Neuronal stem cell (in vitro differentiated cells): ENCODE measurements around the gene WDR45.
A peak's percentile ranks its signal among the peaks of the same experiment; 100 is the strongest.

Source experiments
- DNase-seq: peaks from one replicate; pipeline ENCODE4 v3.0.0-alpha.2; 2013; ENCODE audit warnings: low spot score
- H2AFZ ChIP-seq: one replicate; pipeline ENCODE4 v1.6.1; 2013; ENCODE audit warnings: mild to moderate bottlenecking, low read length, inconsistent platforms
- H2AK5ac ChIP-seq: 2 replicates; pipeline ENCODE4 v1.6.1; 2013; ENCODE audit warnings: low read depth, mild to moderate bottlenecking, inconsistent platforms, low read length, moderate library complexity, mixed read lengths
- H2BK120ac ChIP-seq: 2 replicates; pipeline ENCODE4 v1.6.1; 2013; ENCODE audit warnings: low read depth, mild to moderate bottlenecking, inconsistent platforms, low read length, moderate library complexity, mixed read lengths
- H2BK12ac ChIP-seq: one replicate; pipeline ENCODE4 v1.6.1; 2013; ENCODE audit warnings: low read length, inconsistent platforms
- H2BK15ac ChIP-seq: 2 replicates; pipeline ENCODE4 v1.6.1; 2013; ENCODE audit warnings: mild to moderate bottlenecking, low read length, inconsistent platforms, mixed read lengths
- H2BK5ac ChIP-seq: one replicate; pipeline ENCODE4 v1.6.1; 2013; ENCODE audit warnings: inconsistent platforms, mild to moderate bottlenecking, low read length, moderate library complexity
- H3K14ac ChIP-seq: one replicate; pipeline ENCODE4 v1.6.1; 2013; ENCODE audit warnings: low read length, inconsistent platforms
- H3K18ac ChIP-seq: 2 replicates; pipeline ENCODE4 v1.6.1; 2013; ENCODE audit warnings: low read length, inconsistent platforms
- H3K23ac ChIP-seq: 2 replicates; pipeline ENCODE4 v1.6.1; 2013; ENCODE audit warnings: low read depth, mild to moderate bottlenecking, mixed read lengths, low read length, inconsistent platforms; ENCODE audit not compliant: poor library complexity
- H3K27ac ChIP-seq: replicated peaks from 3 replicates; pipeline ENCODE4 v1.5.1; 2013; ENCODE audit warnings: low read length, inconsistent platforms
- H3K27me3 ChIP-seq, 3 experiments: 2 replicates each; pipeline ENCODE4 v1.6.1; 2013; ENCODE audit warnings: low read length in 3 of 3, mild to moderate bottlenecking in 2 of 3, inconsistent platforms in 1 of 3, low read depth in 1 of 3, mixed read lengths in 1 of 3, moderate library complexity in 1 of 3; ENCODE audit not compliant: control insufficient read depth in 3 of 3, insufficient read depth in 3 of 3
- H3K36me3 ChIP-seq, 2 donors: replicated peaks in 1 of 2; 2 replicates each; pipeline ENCODE4 v1.6.1; 2013; ENCODE audit warnings: low read length in 2 of 2; ENCODE audit not compliant: control insufficient read depth in 2 of 2, insufficient read depth in 2 of 2
- H3K4ac ChIP-seq: 2 replicates; pipeline ENCODE4 v1.6.1; 2013; ENCODE audit warnings: inconsistent platforms, mild to moderate bottlenecking, low read length, moderate library complexity
- H3K4me1 ChIP-seq, 2 donors: 1 replicate in 1 of 2; 2 replicates in 1 of 2; pipeline ENCODE4 v1.6.1; 2013; ENCODE audit warnings: low read length in 2 of 2, low read depth in 1 of 2; ENCODE audit not compliant: control insufficient read depth in 2 of 2, insufficient read depth in 1 of 2
- H3K4me2 ChIP-seq: one replicate; pipeline ENCODE4 v1.6.1; 2013; ENCODE audit warnings: mild to moderate bottlenecking, low read length, inconsistent platforms; ENCODE audit not compliant: insufficient read depth, poor library complexity, severe bottlenecking
- H3K4me3 ChIP-seq, 2 donors: 2 replicates each; pipeline ENCODE4 v1.5.1; 2013; ENCODE audit warnings: low read length in 2 of 2, mild to moderate bottlenecking in 2 of 2, inconsistent platforms in 1 of 2, moderate library complexity in 1 of 2
- H3K79me1 ChIP-seq: one replicate; pipeline ENCODE4 v1.6.1; 2013; ENCODE audit warnings: low read depth, mild to moderate bottlenecking, inconsistent platforms, low read length, moderate library complexity
- H3K9ac ChIP-seq: one replicate; pipeline ENCODE4 v1.6.1; 2013; ENCODE audit warnings: mild to moderate bottlenecking, low read depth, low read length, inconsistent platforms; ENCODE audit not compliant: poor library complexity
- H3K9me3 ChIP-seq, 2 donors: replicated peaks in 1 of 2; 2 replicates each; pipeline versions ENCODE3 to v1.6.1; 2013; ENCODE audit warnings: low read length in 2 of 2, mild to moderate bottlenecking in 2 of 2, inconsistent platforms in 1 of 2, low read depth in 1 of 2, mixed read lengths in 1 of 2, moderate library complexity in 1 of 2; ENCODE audit not compliant: control insufficient read depth in 2 of 2, insufficient read depth in 1 of 2
- H4K8ac ChIP-seq: one replicate; pipeline ENCODE4 v1.6.1; 2013; ENCODE audit warnings: low read depth, mild to moderate bottlenecking, inconsistent platforms, low read length, moderate library complexity
- H4K91ac ChIP-seq: one replicate; pipeline ENCODE4 v1.6.1; 2013; ENCODE audit warnings: low read length, low read depth, mild to moderate bottlenecking, inconsistent platforms; ENCODE audit not compliant: poor library complexity
- WGBS, 2 donors: extraction: QIAGEN DNeasy Blood & Tissue Kit; methylation state at CpG; one replicate each; pipeline ENCODE4 v1.1.7; 2013; ENCODE audit warnings: missing lambda C conversion rate in 2 of 2, mixed read lengths in 1 of 2; ENCODE audit not compliant: insufficient read length in 2 of 2, insufficient replicate concordance in 1 of 2; ENCODE audit errors: extremely low coverage in 2 of 2; 5-methylcytosine and 5-hydroxymethylcytosine counted together

Gene WDR45

GRCh38 chrX:49066690-49067089, 13.0 kb downstream of the WDR45 start:
- Histone ChIP-seq H3K27ac (no peak overlapping the region), H2BK120ac (no peak overlapping the region), H4K91ac (no peak overlapping the region), H3K4ac (no peak overlapping the region), H2AFZ (no peak overlapping the region), H3K23ac (no peak overlapping the region), H2BK15ac (no peak overlapping the region), H3K27me3 (no peaks in the 10 kb centered on the region), H3K4me3 (no peak overlapping the region), H3K4me2 (no peak overlapping the region), H4K8ac (peak overlapping the region; percentile 43), H2AK5ac (no peak overlapping the region), H3K9me3 (no peaks in the 10 kb centered on the region), H3K36me3 (peaks cover 0 to 14% of the 10 kb centered on the region in 2 donors), H3K79me1 (peaks cover 2% of the 10 kb centered on the region), H2BK5ac (no peak overlapping the region), H3K4me1 (no peaks in the 10 kb centered on the region), H3K9ac (no peak overlapping the region), H3K18ac (no peak overlapping the region), H2BK12ac (no peak overlapping the region), H3K14ac (no peak overlapping the region)
- no CpG with 5 or more reads among the region's 9 CpGs for WGBS, 2 donors
- DNase-seq, result no peak

DNA sequence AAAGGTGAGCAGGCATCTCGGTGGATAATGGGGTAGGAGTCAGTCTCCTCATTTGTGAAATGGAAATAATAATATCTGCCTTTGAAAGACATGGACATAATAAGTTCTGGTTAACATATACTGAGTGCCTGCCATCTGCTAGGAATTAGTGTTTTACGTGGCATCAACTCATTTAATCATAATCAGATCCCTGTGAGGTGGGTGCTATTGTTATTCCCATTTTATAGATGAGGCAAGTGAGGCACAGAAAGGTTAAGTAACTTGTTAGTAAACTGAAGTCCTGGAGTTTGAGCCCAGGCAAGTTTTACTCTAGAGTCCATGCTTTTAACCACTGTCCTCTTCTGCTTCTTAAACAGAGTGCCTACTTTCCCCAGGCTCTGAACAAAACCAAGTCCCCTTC, 13.4 kb downstream of the WDR45 start:
- H2BK120ac ChIP-seq, result no peak overlapping the region
- no peak overlapping the region for H2AK5ac ChIP-seq
- no peak overlapping the region for H4K91ac ChIP-seq
- H2BK12ac ChIP-seq, result no peak overlapping the region
- no peaks in the 10 kb centered on the region for H3K4me1 ChIP-seq
- no peak overlapping the region for H2AFZ ChIP-seq
- H3K36me3 ChIP-seq, result peaks cover 0 to 10% of the 10 kb centered on the region in 2 donors
- H3K27ac ChIP-seq, result no peak overlapping the region
- H4K8ac ChIP-seq, result no peak overlapping the region
- DNase-seq, result no peak
- H2BK5ac ChIP-seq, result no peak overlapping the region
- no peak overlapping the region for H2BK15ac ChIP-seq
- peaks cover 2% of the 10 kb centered on the region for H3K79me1 ChIP-seq
- H3K4ac ChIP-seq, result no peak overlapping the region
- no peak overlapping the region for H3K23ac ChIP-seq
- no peak overlapping the region for H3K9ac ChIP-seq
- no peak overlapping the region for H3K18ac ChIP-seq
- no peak overlapping the region for H3K4me3 ChIP-seq
- no peak overlapping the region for H3K14ac ChIP-seq
- no CpG with 5 or more reads among the region's 2 CpGs for WGBS, 2 donors
- H3K4me2 ChIP-seq, result no peak overlapping the region
- no peaks in the 10 kb centered on the region for H3K9me3 ChIP-seq
- no peaks in the 10 kb centered on the region for H3K27me3 ChIP-seq

- no peak overlapping the region for H2BK12ac ChIP-seq
- no peak overlapping the region for H4K91ac ChIP-seq
- DNase-seq, result no peak
- peaks cover 2% of the 10 kb centered on the region for H3K79me1 ChIP-seq
- H2AFZ ChIP-seq, result no peak overlapping the region
- H3K4me3 ChIP-seq, result no peak overlapping the region
- H2AK5ac ChIP-seq, result no peak overlapping the region
- H3K18ac ChIP-seq, result no peak overlapping the region
- H3K9me3 ChIP-seq, result no peaks in the 10 kb centered on the region
- no peak overlapping the region for H2BK15ac ChIP-seq
- WGBS, 2 donors, result no CpG with 5 or more reads among the region's 8 CpGs
- no peak overlapping the region for H3K14ac ChIP-seq
- no peaks in the 10 kb centered on the region for H3K27me3 ChIP-seq
- H4K8ac ChIP-seq, result no peak overlapping the region
- H3K4ac ChIP-seq, result no peak overlapping the region
- no peak overlapping the region for H3K4me2 ChIP-seq
- no peak overlapping the region for H2BK120ac ChIP-seq
- H3K9ac ChIP-seq, result no peak overlapping the region
- peak overlapping the region; percentile 55 for H3K23ac ChIP-seq
- H2BK5ac ChIP-seq, result no peak overlapping the region
- peaks cover 0 to 6% of the 10 kb centered on the region in 2 donors for H3K36me3 ChIP-seq
- no peaks in the 10 kb centered on the region for H3K4me1 ChIP-seq
- no peak overlapping the region for H3K27ac ChIP-seq
Measured at GRCh38 chrX:49064735-49065134, 15.0 kb downstream of the WDR45 start.

- Histone ChIP-seq H3K23ac (peak overlapping the region; percentile 55), H3K27me3 (no peaks in the 10 kb centered on the region), H3K79me1 (peaks cover 2% of the 10 kb centered on the region), H2BK120ac (no peak overlapping the region), H3K9ac (no peak overlapping the region), H3K4ac (no peak overlapping the region), H3K18ac (no peak overlapping the region), H3K36me3 (peaks cover 0 to 6% of the 10 kb centered on the region in 2 donors), H3K9me3 (no peaks in the 10 kb centered on the region), H2AFZ (no peak overlapping the region), H4K91ac (no peak overlapping the region), H2AK5ac (no peak overlapping the region), H2BK15ac (no peak overlapping the region), H3K4me3 (no peak overlapping the region), H3K27ac (no peak overlapping the region), H3K4me2 (no peak overlapping the region), H2BK12ac (no peak overlapping the region), H2BK5ac (peak overlapping the region; percentile 24), H4K8ac (no peak overlapping the region), H3K14ac (no peak overlapping the region), H3K4me1 (no peaks in the 10 kb centered on the region)
- WGBS, 2 donors, result no CpG with 5 or more reads among the region's 20 CpGs
- DNase-seq, result no peak
Measured at GRCh38 chrX:49064303-49064702, 15.4 kb downstream of the WDR45 start.
